K562 (cell line): ENCODE data around the gene DSCAM. TPM values are rescaled to one million over a fixed set of nuclear protein-coding genes. Genes with fewer than 3 reads are reported as not detected.

Experiments
- ATAC-seq: fragments of 200-7000 bp; cut with Tn5 transposase; 3 replicates; pipeline ENCODE4 v1.9.1; 2020; ENCODE audit warnings: moderate library complexity
- BruUV-seq: library from RNA; stranded (reverse); fragments of 400-500 nt; replicated peaks from 2 replicates; lab custom pipeline; 2021; lab: Mats Ljungman, UMichigan
- CTCF ChIA-PET: fragments of 300-600 bp; formaldehyde crosslinking; extraction: SDS; loops from one replicate; lab custom pipeline; 2021; ENCODE audit warnings: low intra/inter-chr PET ratio; lab: Yijun Ruan, JAX
- POLR2A ChIA-PET: fragments of 300-600, 350-650 bp; sonication (Branson Sonifier 250); formaldehyde crosslinking; extraction: SDS; loops from one replicate; lab custom pipeline; 2021; ENCODE audit warnings: antibody characterized with exemption, inconsistent platforms; lab: Yijun Ruan, JAX
- DNase-seq, 4 experiments: peaks; one replicate each; pipeline versions ENCODE4 v3.0.0 to v3.0.0-alpha.2; 2011 to 2018; ENCODE audit warnings: low spot score in 3 of 4, mixed read lengths in 3 of 4; ENCODE audit errors: extremely low read depth in 1 of 4
- FAIRE-seq: peaks from 2 replicates; lab custom pipeline; 2011; peaks lifted over from hg19 to GRCh38; lab: Jason Lieb, UNC
- H2AFZ ChIP-seq: 2 replicates; pipeline ENCODE4 v1.6.0; 2011; ENCODE audit warnings: low read depth, low read length, control low read depth, inconsistent platforms
- H3K27ac ChIP-seq: fragments of 200-600 bp; 3 replicates; pipeline ENCODE4 v1.8.0; 2011; ENCODE audit warnings: low read depth, mild to moderate bottlenecking, control low read depth, inconsistent platforms, low read length, moderate library complexity, mixed read lengths; ENCODE audit errors: extremely low read depth
- H3K27me3 ChIP-seq, 2 experiments: fragments of 300-600 bp in 1 of 2; 2 replicates in 1 of 2; 3 replicates in 1 of 2; pipeline versions ENCODE4 v1.6.0 to v1.8.0; 2011; ENCODE audit warnings: inconsistent platforms in 2 of 2, low read length in 2 of 2, mild to moderate bottlenecking in 1 of 2, mixed read lengths in 1 of 2, moderate library complexity in 1 of 2; ENCODE audit not compliant: control insufficient read depth in 2 of 2, insufficient read depth in 2 of 2
- H3K36me3 ChIP-seq: fragments of 300-600 bp; 3 replicates; pipeline ENCODE4 v1.8.0; 2011; ENCODE audit warnings: mild to moderate bottlenecking, low read length, inconsistent platforms; ENCODE audit not compliant: control insufficient read depth, insufficient read depth
- H3K4me1 ChIP-seq, 2 experiments: fragments of 200-600 bp in 1 of 2; replicated peaks in 1 of 2; 2 replicates in 1 of 2; 3 replicates in 1 of 2; pipeline versions ENCODE4 v1.5.1 to v1.8.0; 2011; ENCODE audit warnings: inconsistent platforms in 2 of 2, low read length in 2 of 2, mild to moderate bottlenecking in 1 of 2, mixed read lengths in 1 of 2, moderate library complexity in 1 of 2; ENCODE audit not compliant: control insufficient read depth in 2 of 2, insufficient read depth in 2 of 2
- H3K4me2 ChIP-seq: 2 replicates; pipeline ENCODE4 v1.6.1; 2011; ENCODE audit warnings: low read length, control low read depth, inconsistent platforms, mixed read lengths; ENCODE audit not compliant: insufficient read depth
- H3K4me3 ChIP-seq: fragments of 200-600 bp; sonication (generic), shearing (Covaris generic); 2 replicates; pipeline ENCODE4 v1.5.1; 2016; ENCODE audit warnings: control low read depth, inconsistent platforms
- H3K79me2 ChIP-seq: fragments of 200-600 bp; 3 replicates; pipeline ENCODE4 v1.8.0; 2011; ENCODE audit warnings: low read length, inconsistent platforms; ENCODE audit not compliant: control insufficient read depth, insufficient read depth
- H3K9ac ChIP-seq, 2 experiments: 2 replicates each; pipeline versions ENCODE4 v1.6.0 to v1.6.1; 2011; ENCODE audit warnings: low read depth in 2 of 2, low read length in 2 of 2, control low read depth in 1 of 2, inconsistent platforms in 1 of 2, mild to moderate bottlenecking in 1 of 2, mixed read lengths in 1 of 2; ENCODE audit not compliant: insufficient read depth in 1 of 2
- H3K9me1 ChIP-seq: one replicate; pipeline ENCODE4 v1.6.0; 2011; ENCODE audit warnings: inconsistent platforms, mild to moderate bottlenecking, low read length, moderate library complexity; ENCODE audit not compliant: control insufficient read depth, insufficient read depth
- H3K9me3 ChIP-seq: replicated peaks from 2 replicates; pipeline ENCODE4 v1.5.1; 2011; ENCODE audit warnings: low read depth, low read length, inconsistent platforms; ENCODE audit not compliant: control insufficient read depth, insufficient read depth
- H4K20me1 ChIP-seq: replicated peaks from 2 replicates; pipeline ENCODE4 v1.6.1; 2011; ENCODE audit warnings: low read length, inconsistent platforms, mixed read lengths; ENCODE audit not compliant: control insufficient read depth, insufficient read depth
- ADNP ChIP-seq: fragments of 200-800 bp; sonication (Bioruptor generic); IDR thresholded peaks from 2 replicates; pipeline ENCODE4 v1.6.1; 2016; ENCODE audit warnings: missing genetic modification characterization, missing compliant biosample characterization
- COPS2 ChIP-seq: fragments of 450-650 bp; conservative IDR thresholded peaks from 2 replicates; pipeline ENCODE4 v1.6.1; 2016; ENCODE audit warnings: mild to moderate bottlenecking, moderate library complexity
- CREM ChIP-seq: IDR thresholded peaks from 2 replicates; pipeline ENCODE4 v1.6.1; 2014; ENCODE audit warnings: antibody characterized with exemption, low read depth
- FOXP4 ChIP-seq: sonication (generic); formaldehyde crosslinking; IDR thresholded peaks from 2 replicates; pipeline ENCODE4 v1.8.0; 2022; ENCODE audit warnings: mild to moderate bottlenecking, missing genetic modification reagents, borderline replicate concordance
- KLF1 ChIP-seq: fragments of 450-650 bp; IDR thresholded peaks from 2 replicates; pipeline ENCODE4 v1.6.1; 2016; ENCODE audit warnings: missing genetic modification characterization, missing compliant biosample characterization
- MNT ChIP-seq, 2 experiments: fragments of 450-650 bp; conservative IDR thresholded peaks; 2 replicates each; pipeline ENCODE4 v1.6.1; 2017; ENCODE audit warnings: mild to moderate bottlenecking in 2 of 2, moderate library complexity in 2 of 2
- NFRKB ChIP-seq: fragments of 450-650 bp; IDR thresholded peaks from 2 replicates; pipeline ENCODE4 v1.6.1; 2016; ENCODE audit warnings: low read depth
- POLR2G ChIP-seq: fragments of 200-400 bp; formaldehyde crosslinking; IDR thresholded peaks from 2 replicates; pipeline ENCODE4 v1.6.1; 2017; ENCODE audit warnings: low read depth, mild to moderate bottlenecking, antibody characterized with exemption, low read length, moderate library complexity
- in situ Hi-C: fragments of 300-500 bp; cut with MboI; formaldehyde crosslinking; loops from 4 replicates; pipeline ENCODE4 v1.15.0; 2018; ENCODE audit warnings: inconsistent platforms, mixed read lengths
- intact Hi-C: fragments of 100-400 bp; cut with micrococcal nuclease; formaldehyde crosslinking; loops from 2 replicates; pipeline ENCODE4 v1.14.2; 2022
- polyA plus RNA-seq, 8 experiments: library from polyadenylated mRNA; depleted of rRNA in 4 of 8; stranded (reverse) in 5 of 8; unstranded in 3 of 8; fragments of >200 nt; fragmentation: Nextera tagmentation in 2 of 8; fragmentation: Illumina TruSeq in 1 of 8; extraction: Ambion mirVana in 2 of 8; extraction: Trizol in 1 of 8; gene quantifications; 2 replicates each; pipeline versions ENCODE4 v1.2.1 to v1.2.3, GENCODE V29; 2011 to 2014; ENCODE audit warnings: inconsistent platforms in 1 of 8, missing spikeins in 1 of 8
- total RNA-seq, 7 experiments: library from RNA; depleted of rRNA in 6 of 7; stranded (reverse); fragments of >200 nt in 6 of 7; fragmentation: Illumina TruSeq in 2 of 7; extraction: Trizol in 2 of 7; gene quantifications; 2 replicates each; pipeline versions ENCODE4 v1.2.1 to v1.2.3, GENCODE V29; 2011 to 2021; ENCODE audit warnings: low replicate concordance in 1 of 7
- TF ChIP-seq, protein P1 (sequence below): fragments of 450-650 bp; IDR thresholded peaks from 2 replicates; pipeline ENCODE4 v1.6.1; 2016
- TF ChIP-seq, protein P2 (sequence below): sonication (generic); formaldehyde crosslinking; IDR thresholded peaks from 2 replicates; pipeline ENCODE4 v1.4.0; 2020; ENCODE audit warnings: mild to moderate bottlenecking, missing genetic modification reagents
- TF ChIP-seq, protein P3 (sequence below), 2 experiments: fragments of 450-650 bp in 1 of 2; IDR thresholded peaks; 2 replicates each; pipeline ENCODE4 v1.6.1; 2011 to 2017; ENCODE audit warnings: low read depth in 2 of 2, antibody characterized with exemption in 1 of 2, borderline replicate concordance in 1 of 2, low read length in 1 of 2, mild to moderate bottlenecking in 1 of 2, mixed read lengths in 1 of 2; ENCODE audit not compliant: control insufficient read depth in 1 of 2

DSCAM gene
- total and polyA plus RNA-seq, 9 of the 15 experiments (the other 6 are each of a cell fraction or from before 2014, with no cell fraction given), result not detected

- TF ChIP-seq KLF1 (tag), result no peak
- TF ChIP-seq MNT (conservative IDR thresholded peaks at IDR 0.05), result no peak
- TF ChIP-seq, protein P1, sequence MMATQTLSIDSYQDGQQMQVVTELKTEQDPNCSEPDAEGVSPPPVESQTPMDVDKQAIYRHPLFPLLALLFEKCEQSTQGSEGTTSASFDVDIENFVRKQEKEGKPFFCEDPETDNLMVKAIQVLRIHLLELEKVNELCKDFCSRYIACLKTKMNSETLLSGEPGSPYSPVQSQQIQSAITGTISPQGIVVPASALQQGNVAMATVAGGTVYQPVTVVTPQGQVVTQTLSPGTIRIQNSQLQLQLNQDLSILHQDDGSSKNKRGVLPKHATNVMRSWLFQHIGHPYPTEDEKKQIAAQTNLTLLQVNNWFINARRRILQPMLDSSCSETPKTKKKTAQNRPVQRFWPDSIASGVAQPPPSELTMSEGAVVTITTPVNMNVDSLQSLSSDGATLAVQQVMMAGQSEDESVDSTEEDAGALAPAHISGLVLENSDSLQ, result no peak
- TF ChIP-seq NFRKB, result no peak
These were observed 546.7 kb downstream of the DSCAM start (continued) for GRCh38 chr21:40300300-40300699.

DNA sequence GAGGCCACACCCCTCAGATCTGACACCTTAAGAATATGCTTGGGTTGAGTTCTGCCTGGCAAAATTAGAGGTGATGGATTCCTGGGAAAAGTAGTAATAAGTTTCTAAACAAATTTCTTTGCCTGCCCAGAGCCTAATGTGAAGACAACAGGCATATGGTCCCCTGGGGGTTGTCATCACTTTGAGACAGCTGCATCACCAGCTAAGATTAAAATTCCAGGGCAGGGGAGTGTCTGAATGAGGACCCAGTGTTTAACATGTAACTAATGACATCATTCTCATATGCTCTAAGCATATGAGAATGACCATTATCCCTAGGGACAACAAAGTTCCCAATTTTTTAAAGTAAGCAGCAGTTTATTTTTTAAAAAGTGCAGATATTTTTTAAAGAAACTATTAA is 547.5 kb downstream of the DSCAM start:
- DNase-seq, result no peak
- no peaks in the 10 kb centered on the region for H3K27me3 ChIP-seq
- no peak overlapping the region for H3K9ac ChIP-seq
- in situ Hi-C loops, result no loop called here
- no peaks in the 10 kb centered on the region for H3K79me2 ChIP-seq
- no peak overlapping the region for H3K4me2 ChIP-seq
- ChIA-PET CTCF (no interaction called here), POLR2A (no interaction called here)
- no peaks in the 10 kb centered on the region for H4K20me1 ChIP-seq
- H3K9me1 ChIP-seq, result no peaks in the 10 kb centered on the region
- FAIRE-seq, result no peak
- ATAC-seq, result no peak
- peaks cover 2% of the 10 kb centered on the region; the same call in 1 of the 2 replicates for H3K9me3 ChIP-seq
- no peaks in the 10 kb centered on the region for H3K4me1 ChIP-seq
- H2AFZ ChIP-seq, result no peak overlapping the region
- intact Hi-C loops, result no loop called here
- H3K27ac ChIP-seq, result no peak overlapping the region
- H3K4me3 ChIP-seq, result no peak overlapping the region
- no TSS peak for BruUV-seq
- H3K36me3 ChIP-seq, result no peaks in the 10 kb centered on the region
- TF ChIP-seq FOXP4 (CRISPR knock-in tag) (no peak), CREM (no peak), POLR2G (no peak), COPS2 (no peak), ADNP (tag) (no peak)
- TF ChIP-seq, protein P2, sequence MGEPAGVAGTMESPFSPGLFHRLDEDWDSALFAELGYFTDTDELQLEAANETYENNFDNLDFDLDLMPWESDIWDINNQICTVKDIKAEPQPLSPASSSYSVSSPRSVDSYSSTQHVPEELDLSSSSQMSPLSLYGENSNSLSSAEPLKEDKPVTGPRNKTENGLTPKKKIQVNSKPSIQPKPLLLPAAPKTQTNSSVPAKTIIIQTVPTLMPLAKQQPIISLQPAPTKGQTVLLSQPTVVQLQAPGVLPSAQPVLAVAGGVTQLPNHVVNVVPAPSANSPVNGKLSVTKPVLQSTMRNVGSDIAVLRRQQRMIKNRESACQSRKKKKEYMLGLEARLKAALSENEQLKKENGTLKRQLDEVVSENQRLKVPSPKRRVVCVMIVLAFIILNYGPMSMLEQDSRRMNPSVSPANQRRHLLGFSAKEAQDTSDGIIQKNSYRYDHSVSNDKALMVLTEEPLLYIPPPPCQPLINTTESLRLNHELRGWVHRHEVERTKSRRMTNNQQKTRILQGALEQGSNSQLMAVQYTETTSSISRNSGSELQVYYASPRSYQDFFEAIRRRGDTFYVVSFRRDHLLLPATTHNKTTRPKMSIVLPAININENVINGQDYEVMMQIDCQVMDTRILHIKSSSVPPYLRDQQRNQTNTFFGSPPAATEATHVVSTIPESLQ (CRISPR knock-in tag), result no peak
- TF ChIP-seq, protein P3, sequence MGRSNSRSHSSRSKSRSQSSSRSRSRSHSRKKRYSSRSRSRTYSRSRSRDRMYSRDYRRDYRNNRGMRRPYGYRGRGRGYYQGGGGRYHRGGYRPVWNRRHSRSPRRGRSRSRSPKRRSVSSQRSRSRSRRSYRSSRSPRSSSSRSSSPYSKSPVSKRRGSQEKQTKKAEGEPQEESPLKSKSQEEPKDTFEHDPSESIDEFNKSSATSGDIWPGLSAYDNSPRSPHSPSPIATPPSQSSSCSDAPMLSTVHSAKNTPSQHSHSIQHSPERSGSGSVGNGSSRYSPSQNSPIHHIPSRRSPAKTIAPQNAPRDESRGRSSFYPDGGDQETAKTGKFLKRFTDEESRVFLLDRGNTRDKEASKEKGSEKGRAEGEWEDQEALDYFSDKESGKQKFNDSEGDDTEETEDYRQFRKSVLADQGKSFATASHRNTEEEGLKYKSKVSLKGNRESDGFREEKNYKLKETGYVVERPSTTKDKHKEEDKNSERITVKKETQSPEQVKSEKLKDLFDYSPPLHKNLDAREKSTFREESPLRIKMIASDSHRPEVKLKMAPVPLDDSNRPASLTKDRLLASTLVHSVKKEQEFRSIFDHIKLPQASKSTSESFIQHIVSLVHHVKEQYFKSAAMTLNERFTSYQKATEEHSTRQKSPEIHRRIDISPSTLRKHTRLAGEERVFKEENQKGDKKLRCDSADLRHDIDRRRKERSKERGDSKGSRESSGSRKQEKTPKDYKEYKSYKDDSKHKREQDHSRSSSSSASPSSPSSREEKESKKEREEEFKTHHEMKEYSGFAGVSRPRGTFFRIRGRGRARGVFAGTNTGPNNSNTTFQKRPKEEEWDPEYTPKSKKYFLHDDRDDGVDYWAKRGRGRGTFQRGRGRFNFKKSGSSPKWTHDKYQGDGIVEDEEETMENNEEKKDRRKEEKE (IDR thresholded peaks at IDR 0.05; ENCODE audit: borderline replicate concordance in 1 of 2, control insufficient read depth in 1 of 2, low read depth in 2 of 2, low read length in 1 of 2), result no peak
